K562 (cell line): ENCODE results near the gene ADAR. TPM values are rescaled to one million over a fixed set of nuclear protein-coding genes. Genes with fewer than 3 reads are reported as not detected.

Source experiments
- ATAC-seq: fragments of 200-7000 bp; cut with Tn5 transposase; 3 replicates; pipeline ENCODE4 v1.9.1; 2020; ENCODE audit warnings: moderate library complexity
- BruUV-seq: library from RNA; stranded (reverse); fragments of 400-500 nt; replicated peaks from 2 replicates; lab custom pipeline; 2021; lab: Mats Ljungman, UMichigan
- CTCF ChIA-PET: fragments of 300-600 bp; formaldehyde crosslinking; extraction: SDS; loops from one replicate; lab custom pipeline; 2021; ENCODE audit warnings: low intra/inter-chr PET ratio; lab: Yijun Ruan, JAX
- POLR2A ChIA-PET: fragments of 300-600, 350-650 bp; sonication (Branson Sonifier 250); formaldehyde crosslinking; extraction: SDS; loops from one replicate; lab custom pipeline; 2021; ENCODE audit warnings: antibody characterized with exemption, inconsistent platforms; lab: Yijun Ruan, JAX
- DNase-seq, 4 experiments: peaks; one replicate each; pipeline versions ENCODE4 v3.0.0 to v3.0.0-alpha.2; 2011 to 2018; ENCODE audit warnings: low spot score in 3 of 4, mixed read lengths in 3 of 4; ENCODE audit errors: extremely low read depth in 1 of 4
- FAIRE-seq: peaks from 2 replicates; lab custom pipeline; 2011; peaks lifted over from hg19 to GRCh38; lab: Jason Lieb, UNC
- H2AFZ ChIP-seq: 2 replicates; pipeline ENCODE4 v1.6.0; 2011; ENCODE audit warnings: low read depth, low read length, control low read depth, inconsistent platforms
- H3K27ac ChIP-seq: fragments of 200-600 bp; 3 replicates; pipeline ENCODE4 v1.8.0; 2011; ENCODE audit warnings: low read depth, mild to moderate bottlenecking, control low read depth, inconsistent platforms, low read length, moderate library complexity, mixed read lengths; ENCODE audit errors: extremely low read depth
- H3K27me3 ChIP-seq, 2 experiments: fragments of 300-600 bp in 1 of 2; 2 replicates in 1 of 2; 3 replicates in 1 of 2; pipeline versions ENCODE4 v1.6.0 to v1.8.0; 2011; ENCODE audit warnings: inconsistent platforms in 2 of 2, low read length in 2 of 2, mild to moderate bottlenecking in 1 of 2, mixed read lengths in 1 of 2, moderate library complexity in 1 of 2; ENCODE audit not compliant: control insufficient read depth in 2 of 2, insufficient read depth in 2 of 2
- H3K36me3 ChIP-seq: fragments of 300-600 bp; 3 replicates; pipeline ENCODE4 v1.8.0; 2011; ENCODE audit warnings: mild to moderate bottlenecking, low read length, inconsistent platforms; ENCODE audit not compliant: control insufficient read depth, insufficient read depth
- H3K4me1 ChIP-seq, 2 experiments: fragments of 200-600 bp in 1 of 2; replicated peaks in 1 of 2; 2 replicates in 1 of 2; 3 replicates in 1 of 2; pipeline versions ENCODE4 v1.5.1 to v1.8.0; 2011; ENCODE audit warnings: inconsistent platforms in 2 of 2, low read length in 2 of 2, mild to moderate bottlenecking in 1 of 2, mixed read lengths in 1 of 2, moderate library complexity in 1 of 2; ENCODE audit not compliant: control insufficient read depth in 2 of 2, insufficient read depth in 2 of 2
- H3K4me2 ChIP-seq: 2 replicates; pipeline ENCODE4 v1.6.1; 2011; ENCODE audit warnings: low read length, control low read depth, inconsistent platforms, mixed read lengths; ENCODE audit not compliant: insufficient read depth
- H3K4me3 ChIP-seq: fragments of 200-600 bp; sonication (generic), shearing (Covaris generic); 2 replicates; pipeline ENCODE4 v1.5.1; 2016; ENCODE audit warnings: control low read depth, inconsistent platforms
- H3K79me2 ChIP-seq: fragments of 200-600 bp; 3 replicates; pipeline ENCODE4 v1.8.0; 2011; ENCODE audit warnings: low read length, inconsistent platforms; ENCODE audit not compliant: control insufficient read depth, insufficient read depth
- H3K9ac ChIP-seq, 2 experiments: 2 replicates each; pipeline versions ENCODE4 v1.6.0 to v1.6.1; 2011; ENCODE audit warnings: low read depth in 2 of 2, low read length in 2 of 2, control low read depth in 1 of 2, inconsistent platforms in 1 of 2, mild to moderate bottlenecking in 1 of 2, mixed read lengths in 1 of 2; ENCODE audit not compliant: insufficient read depth in 1 of 2
- H3K9me1 ChIP-seq: one replicate; pipeline ENCODE4 v1.6.0; 2011; ENCODE audit warnings: inconsistent platforms, mild to moderate bottlenecking, low read length, moderate library complexity; ENCODE audit not compliant: control insufficient read depth, insufficient read depth
- H3K9me3 ChIP-seq: replicated peaks from 2 replicates; pipeline ENCODE4 v1.5.1; 2011; ENCODE audit warnings: low read depth, low read length, inconsistent platforms; ENCODE audit not compliant: control insufficient read depth, insufficient read depth
- H4K20me1 ChIP-seq: replicated peaks from 2 replicates; pipeline ENCODE4 v1.6.1; 2011; ENCODE audit warnings: low read length, inconsistent platforms, mixed read lengths; ENCODE audit not compliant: control insufficient read depth, insufficient read depth
- HDAC2 ChIP-seq: fragments of 450-650 bp; IDR thresholded peaks from 2 replicates; pipeline ENCODE4 v1.6.1; 2016; ENCODE audit warnings: mild to moderate bottlenecking
- HINFP ChIP-seq: fragments of 450-650 bp; conservative IDR thresholded peaks from 2 replicates; pipeline ENCODE4 v1.6.1; 2016; ENCODE audit warnings: missing genetic modification characterization, low read depth, mild to moderate bottlenecking, control low read depth, missing compliant biosample characterization
- RCOR1 ChIP-seq, 2 experiments: IDR thresholded peaks; 2 replicates each; pipeline ENCODE4 v1.6.1; 2012; ENCODE audit warnings: low read depth in 2 of 2, low read length in 2 of 2, borderline replicate concordance in 1 of 2, improper control_type of control experiment in 1 of 2
- SNAPC5 ChIP-seq: fragments of 250-450 bp; sonication (Bioruptor Pico); IDR thresholded peaks from 2 replicates; pipeline ENCODE4 v1.8.0; 2021; ENCODE audit warnings: moderate library complexity, mild to moderate bottlenecking, inconsistent platforms
- SRSF1 ChIP-seq: fragments of 200-400 bp; formaldehyde crosslinking; IDR thresholded peaks from 2 replicates; pipeline ENCODE4 v1.6.1; 2017; ENCODE audit warnings: mild to moderate bottlenecking, low read depth, low read length, moderate library complexity
- STAG1 ChIP-seq: sonication (generic); formaldehyde crosslinking; IDR thresholded peaks from 2 replicates; pipeline ENCODE4 v1.5.0; 2020; ENCODE audit warnings: missing genetic modification reagents, borderline replicate concordance
- STAT6 ChIP-seq: sonication (generic); formaldehyde crosslinking; IDR thresholded peaks from 2 replicates; pipeline ENCODE4 v1.8.1; 2023; ENCODE audit warnings: mild to moderate bottlenecking, missing genetic modification reagents
- THAP12 ChIP-seq: fragments of 250-450 bp; sonication (Bioruptor Pico); IDR thresholded peaks from 2 replicates; pipeline ENCODE4 v1.9.0; 2021; ENCODE audit warnings: mild to moderate bottlenecking, inconsistent platforms
- ZNF280A ChIP-seq: fragments of 450-650 bp; IDR thresholded peaks from 2 replicates; pipeline ENCODE4 v1.6.1; 2018; ENCODE audit warnings: mild to moderate bottlenecking, low read depth; ENCODE audit not compliant: partially characterized antibody
- ZNF311 ChIP-seq: fragments of 250-450 bp; sonication (Bioruptor Pico); IDR thresholded peaks from 2 replicates; pipeline ENCODE4 v1.4.0; 2020; ENCODE audit warnings: mild to moderate bottlenecking, moderate library complexity
- ZNF696 ChIP-seq: fragments of 250-450 bp; sonication (Bioruptor Pico); conservative IDR thresholded peaks from 2 replicates; pipeline ENCODE4 v1.4.0; 2020; ENCODE audit warnings: mild to moderate bottlenecking, moderate library complexity
- WGBS: fragments of 100-300 bp; shearing (Covaris generic); methylation state at CpG from one replicate; pipeline ENCODE4 v1.1.6; 2016; ENCODE audit warnings: low coverage, mixed read lengths; ENCODE audit not compliant: insufficient coverage; ENCODE audit errors: missing lambda C conversion rate; 5-methylcytosine and 5-hydroxymethylcytosine counted together
- in situ Hi-C: fragments of 300-500 bp; cut with MboI; formaldehyde crosslinking; loops from 4 replicates; pipeline ENCODE4 v1.15.0; 2018; ENCODE audit warnings: inconsistent platforms, mixed read lengths
- intact Hi-C: fragments of 100-400 bp; cut with micrococcal nuclease; formaldehyde crosslinking; loops from 2 replicates; pipeline ENCODE4 v1.14.2; 2022
- polyA plus RNA-seq, 8 experiments: library from polyadenylated mRNA; depleted of rRNA in 4 of 8; stranded (reverse) in 5 of 8; unstranded in 3 of 8; fragments of >200 nt; fragmentation: Nextera tagmentation in 2 of 8; fragmentation: Illumina TruSeq in 1 of 8; extraction: Ambion mirVana in 2 of 8; extraction: Trizol in 1 of 8; gene quantifications; 2 replicates each; pipeline versions ENCODE4 v1.2.1 to v1.2.3, GENCODE V29; 2011 to 2014; ENCODE audit warnings: inconsistent platforms in 1 of 8, missing spikeins in 1 of 8
- total RNA-seq, 7 experiments: library from RNA; depleted of rRNA in 6 of 7; stranded (reverse); fragments of >200 nt in 6 of 7; fragmentation: Illumina TruSeq in 2 of 7; extraction: Trizol in 2 of 7; gene quantifications; 2 replicates each; pipeline versions ENCODE4 v1.2.1 to v1.2.3, GENCODE V29; 2011 to 2021; ENCODE audit warnings: low replicate concordance in 1 of 7

ADAR gene
- total and polyA plus RNA-seq, 9 of the 15 experiments (the other 6 are each of a cell fraction or from before 2014, with no cell fraction given): 30.1 to 123 (median 60.2) TPM

- Histone ChIP-seq H3K4me3 (no peak overlapping the region), H3K27ac (no peak overlapping the region), H3K4me2 (no peak overlapping the region), H3K9me1 (no peaks in the 10 kb centered on the region), H3K9me3 (no peaks in the 10 kb centered on the region), H3K4me1 (no peaks in the 10 kb centered on the region; a peak in 2 of 5 replicates), H2AFZ (no peak overlapping the region), H3K9ac (no peak overlapping the region), H3K27me3 (peaks cover 17 to 34% of the 10 kb centered on the region in 2 experiments), H4K20me1 (peaks cover 16% of the 10 kb centered on the region; the same call in 1 of the 2 replicates), H3K36me3 (peaks cover 30% of the 10 kb centered on the region), H3K79me2 (no peaks in the 10 kb centered on the region)
- intact Hi-C loops: loop anchor here (1.0 to 2.0 kb wide), 2 partner anchors 66 to 198 kb away; no protein-coding TSS in a partner anchor
- FAIRE-seq: peak; percentile 75
- peak; percentile 94 for ATAC-seq
- CTCF ChIA-PET: interaction anchor here (0.6 to 3.4 kb wide), 5 partner anchors 12 to 198 kb away, joined by 3 to 45 read pairs (median 4); partner anchors contain the start of gene UBE2Q1
- POLR2A ChIA-PET: interaction anchor here (0.5 to 1.1 kb wide), 5 partner anchors 14 to 390 kb away, joined by 3 to 4 read pairs (median 3); partner anchors contain the start of gene PMVK
- in situ Hi-C loops: loop anchor here (5.0 kb wide), 1 partner anchor 199 kb away; no protein-coding TSS in a partner anchor
- BruUV-seq: no TSS peak
- DNase-seq: peak; percentile 71 to 81 (median 79)
- 38% methylated on average over 13 of the region's 13 CpGs for WGBS
- TF ChIP-seq ZNF280A (no peak), HDAC2 (no peak), STAT6 (no peak), ZNF311 (CRISPR knock-in tag) (no peak), SNAPC5 (CRISPR knock-in tag) (no peak), ZNF696 (CRISPR knock-in tag) (no peak), SRSF1 (no peak), THAP12 (CRISPR knock-in tag) (no peak), RCOR1 (IDR thresholded peaks at IDR 0.05; ENCODE audit: borderline replicate concordance in 1 of 2, low read depth in 2 of 2, low read length in 2 of 2) (0 out of 4 replicates have a peak, but pooled peaks of 1 of the 2 experiments have one; percentile 14), STAG1 (peak; percentile 28; the same call in 1 of the 2 replicates), HINFP (tag) (no peak)
Observed at GRCh38 chr1:154546264-154547063, 61.5 kb downstream of the ADAR start.
